GM06990 (cell line): ENCODE measurements around the gene KANSL1.

Source experiments
- DNase-seq: peaks from one replicate; pipeline ENCODE4 v3.0.0-alpha.2; 2011; ENCODE audit not compliant: insufficient read length; ENCODE audit errors: extremely low read depth
- H3K27me3 ChIP-seq: replicated peaks from 2 replicates; pipeline ENCODE4 v1.6.0; 2011; ENCODE audit warnings: low read length; ENCODE audit not compliant: control insufficient read depth, insufficient read depth
- H3K36me3 ChIP-seq: 2 replicates; pipeline ENCODE4 v1.5.1; 2011; ENCODE audit warnings: low read length; ENCODE audit not compliant: control insufficient read depth, insufficient read depth
- H3K4me3 ChIP-seq: replicated peaks from 2 replicates; pipeline ENCODE4 v1.5.1; 2011; ENCODE audit warnings: low read depth, mild to moderate bottlenecking, control low read depth, low read length
- TF ChIP-seq, protein P1 (sequence below): IDR thresholded peaks from 2 replicates; pipeline ENCODE4 v1.5.1; 2011; ENCODE audit warnings: low read length, control low read depth, mild to moderate bottlenecking, inconsistent platforms; ENCODE audit not compliant: insufficient read depth, poor library complexity, severe bottlenecking

The KANSL1 gene

DNA sequence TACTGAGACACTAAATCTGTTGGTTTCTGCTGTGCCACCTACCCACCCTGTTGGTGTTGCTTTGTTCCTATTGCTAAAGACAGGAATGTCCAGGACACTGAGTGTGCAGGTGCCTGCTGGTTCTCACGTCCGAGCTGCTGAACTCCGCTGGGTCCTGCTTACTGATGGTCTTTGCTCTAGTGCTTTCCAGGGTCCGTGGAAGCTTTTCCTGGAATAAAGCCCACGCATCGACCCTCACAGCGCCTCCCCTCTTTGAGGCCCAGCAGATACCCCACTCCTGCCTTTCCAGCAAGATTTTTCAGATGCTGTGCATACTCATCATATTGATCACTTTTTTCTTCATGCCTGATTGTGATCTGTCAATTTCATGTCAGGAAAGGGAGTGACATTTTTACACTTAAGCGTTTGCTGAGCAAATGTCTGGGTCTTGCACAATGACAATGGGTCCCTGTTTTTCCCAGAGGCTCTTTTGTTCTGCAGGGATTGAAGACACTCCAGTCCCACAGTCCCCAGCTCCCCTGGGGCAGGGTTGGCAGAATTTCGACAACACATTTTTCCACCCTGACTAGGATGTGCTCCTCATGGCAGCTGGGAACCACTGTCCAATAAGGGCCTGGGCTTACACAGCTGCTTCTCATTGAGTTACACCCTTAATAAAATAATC lies 179.6 kb downstream of the KANSL1 start:
- Histone ChIP-seq H3K36me3 (no peaks in the 10 kb centered on the region), H3K27me3 (no peaks in the 10 kb centered on the region), H3K4me3 (no peak overlapping the region)
- TF ChIP-seq, protein P1, sequence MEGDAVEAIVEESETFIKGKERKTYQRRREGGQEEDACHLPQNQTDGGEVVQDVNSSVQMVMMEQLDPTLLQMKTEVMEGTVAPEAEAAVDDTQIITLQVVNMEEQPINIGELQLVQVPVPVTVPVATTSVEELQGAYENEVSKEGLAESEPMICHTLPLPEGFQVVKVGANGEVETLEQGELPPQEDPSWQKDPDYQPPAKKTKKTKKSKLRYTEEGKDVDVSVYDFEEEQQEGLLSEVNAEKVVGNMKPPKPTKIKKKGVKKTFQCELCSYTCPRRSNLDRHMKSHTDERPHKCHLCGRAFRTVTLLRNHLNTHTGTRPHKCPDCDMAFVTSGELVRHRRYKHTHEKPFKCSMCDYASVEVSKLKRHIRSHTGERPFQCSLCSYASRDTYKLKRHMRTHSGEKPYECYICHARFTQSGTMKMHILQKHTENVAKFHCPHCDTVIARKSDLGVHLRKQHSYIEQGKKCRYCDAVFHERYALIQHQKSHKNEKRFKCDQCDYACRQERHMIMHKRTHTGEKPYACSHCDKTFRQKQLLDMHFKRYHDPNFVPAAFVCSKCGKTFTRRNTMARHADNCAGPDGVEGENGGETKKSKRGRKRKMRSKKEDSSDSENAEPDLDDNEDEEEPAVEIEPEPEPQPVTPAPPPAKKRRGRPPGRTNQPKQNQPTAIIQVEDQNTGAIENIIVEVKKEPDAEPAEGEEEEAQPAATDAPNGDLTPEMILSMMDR, result no peak
- DNase-seq, result no peak

GRCh38 chr17:46013127-46013501 lies 180.1 kb downstream of the KANSL1 start:
- no peak for DNase-seq
- H3K4me3 ChIP-seq, result no peak overlapping the region
- TF ChIP-seq, protein P1, result no peak
- no peaks in the 10 kb centered on the region for H3K27me3 ChIP-seq
- no peaks in the 10 kb centered on the region for H3K36me3 ChIP-seq

- no peaks in the 10 kb centered on the region for H3K36me3 ChIP-seq
- TF ChIP-seq, protein P1, result no peak
- H3K27me3 ChIP-seq, result no peaks in the 10 kb centered on the region
- no peak overlapping the region for H3K4me3 ChIP-seq
- no peak for DNase-seq
These were observed 180.6 kb downstream of the KANSL1 start for GRCh38 chr17:46012506-46013079.

DNA sequence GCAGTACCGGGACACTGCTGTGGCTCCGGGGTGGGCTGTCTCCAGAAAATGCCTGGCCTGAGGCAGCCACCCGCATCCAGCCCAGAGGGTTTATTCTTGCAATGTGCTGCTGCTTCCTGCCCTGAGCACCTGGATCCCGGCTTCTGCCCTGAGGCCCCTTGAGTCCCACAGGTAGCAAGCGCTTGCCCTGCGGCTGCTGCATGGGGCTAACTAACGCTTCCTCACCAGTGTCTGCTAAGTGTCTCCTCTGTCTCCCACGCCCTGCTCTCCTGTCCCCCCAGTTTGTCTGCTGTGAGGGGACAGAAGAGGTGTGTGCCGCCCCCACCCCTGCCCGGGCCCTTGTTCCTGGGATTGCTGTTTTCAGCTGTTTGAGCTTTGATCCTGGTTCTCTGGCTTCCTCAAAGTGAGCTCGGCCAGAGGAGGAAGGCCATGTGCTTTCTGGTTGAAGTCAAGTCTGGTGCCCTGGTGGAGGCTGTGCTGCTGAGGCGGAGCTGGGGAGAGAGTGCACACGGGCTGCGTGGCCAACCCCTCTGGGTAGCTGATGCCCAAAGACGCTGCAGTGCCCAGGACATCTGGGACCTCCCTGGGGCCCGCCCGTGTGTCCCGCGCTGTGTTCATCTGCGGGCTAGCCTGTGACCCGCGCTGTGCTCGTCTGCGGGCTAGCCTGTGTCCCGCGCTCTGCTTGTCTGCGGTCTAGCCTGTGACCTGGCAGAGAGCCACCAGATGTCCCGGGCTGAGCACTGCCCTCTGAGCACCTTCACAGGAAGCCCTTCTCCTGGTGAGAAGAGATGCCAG lies 181.3 kb downstream of the KANSL1 start:
- H3K27me3 ChIP-seq, result no peaks in the 10 kb centered on the region
- TF ChIP-seq, protein P1, result no peak
- H3K36me3 ChIP-seq, result no peaks in the 10 kb centered on the region
- no peak for DNase-seq
- no peak overlapping the region for H3K4me3 ChIP-seq

- H3K27me3 ChIP-seq, result no peaks in the 10 kb centered on the region
- TF ChIP-seq, protein P1, result no peak
- H3K36me3 ChIP-seq, result no peaks in the 10 kb centered on the region
- no peak overlapping the region for H3K4me3 ChIP-seq
- no peak for DNase-seq
These were observed 182.5 kb downstream of the KANSL1 start for GRCh38 chr17:46010597-46011186.
